Heart left ventricle (tissue), 16 donors: ENCODE measurements around the gene NAT8L. TPM values are rescaled to one million over a fixed set of nuclear protein-coding genes. Genes with fewer than 3 reads are reported as not detected.

Experiments
- ATAC-seq, 4 donors: fragments of 200-7000 bp; cut with Tn5 transposase; one replicate each; pipeline ENCODE4 v1.9.1; 2020 to 2022; ENCODE audit warnings: moderate library complexity in 4 of 4, mild to moderate bottlenecking in 3 of 4, moderate number of reproducible peaks in 1 of 4
- DNase-seq, 5 donors: peaks; one replicate each; pipeline ENCODE4 v3.0.0-alpha.2; 2020
- H3K27ac ChIP-seq, 12 donors: fragments of 200-600 bp; sonication (generic) in 4 of 12; one replicate each; pipeline versions ENCODE4 v1.5.0 to v1.8.0; 2016 to 2022; ENCODE audit warnings: mild to moderate bottlenecking in 2 of 12
- H3K27me3 ChIP-seq, 9 donors: fragments of 200-600 bp; sonication (generic) in 2 of 9; one replicate each; pipeline versions ENCODE4 v1.5.1 to v1.8.0; 2016 to 2022; ENCODE audit warnings: mild to moderate bottlenecking in 3 of 9
- H3K36me3 ChIP-seq, 9 donors: fragments of 200-600 bp; sonication (generic) in 2 of 9; one replicate each; pipeline versions ENCODE4 v1.5.0 to v1.8.0; 2018 to 2022; ENCODE audit warnings: mild to moderate bottlenecking in 2 of 9
- H3K4me1 ChIP-seq, 12 donors: fragments of 200-600 bp; sonication (generic) in 4 of 12; one replicate each; pipeline versions ENCODE4 v1.5.0 to v1.8.0; 2016 to 2022; ENCODE audit warnings: mild to moderate bottlenecking in 3 of 12
- H3K4me3 ChIP-seq, 12 donors: fragments of 200-600 bp; sonication (generic) in 4 of 12; one replicate each; pipeline versions ENCODE4 v1.5.0 to v1.8.0; 2017 to 2022; ENCODE audit warnings: mild to moderate bottlenecking in 9 of 12, moderate library complexity in 4 of 12
- H3K9me3 ChIP-seq, 12 donors: fragments of 200-600 bp; sonication (generic) in 4 of 12; one replicate each; pipeline versions ENCODE4 v1.5.0 to v1.8.0; 2016 to 2022; ENCODE audit warnings: mild to moderate bottlenecking in 1 of 12
- POLR2A ChIP-seq, 2 donors: fragments of 450-650 bp; IDR thresholded peaks; one replicate each; pipeline ENCODE4 v1.6.1; 2017; ENCODE audit warnings: antibody characterized with exemption in 2 of 2, mild to moderate bottlenecking in 2 of 2, moderate library complexity in 2 of 2
- WGBS, 4 donors: extraction: QIAGEN DNeasy Blood & Tissue Kit in 2 of 4; methylation state at CpG; one replicate each; pipeline versions ENCODE4 v1.1.5 to v1.1.7; 2013 to 2018; 5-methylcytosine and 5-hydroxymethylcytosine counted together
- intact Hi-C, 10 donors: fragments of 100-400 bp; cut with DNase I; formaldehyde crosslinking; loops; one replicate each; pipeline versions ENCODE4 v1.11.1 to v1.14.2; 2022
- polyA plus RNA-seq, 2 donors: library from polyadenylated mRNA; stranded (reverse); fragments of 200-250 nt; gene quantifications; one replicate each; pipeline ENCODE4 v1.2.3, GENCODE V29; 2013
- total RNA-seq, 9 donors: library from RNA; depleted of rRNA in 2 of 9; stranded (reverse); fragments of >200 nt in 2 of 9; fragmentation: NEBNext Ultra II Directional in 3 of 9; extraction: Animal tissue kit (Norgen Biotek cat#: 25700) in 3 of 9; gene quantifications; one replicate each; pipeline versions ENCODE4 v1.1.0 to v1.2.4, GENCODE V29; 2016 to 2023
- TF ChIP-seq, protein P1 (sequence below), 12 donors: fragments of 200-600 bp; sonication (generic) in 4 of 12; IDR thresholded peaks; one replicate each; pipeline versions ENCODE4 v1.5.0 to v1.8.0; 2018 to 2022; ENCODE audit warnings: antibody characterized with exemption in 12 of 12, mild to moderate bottlenecking in 5 of 12
- donor health status: ischemic (EF 13 %, LVEDD 7.1; RV severe dilation, severe dysfunction).
- donor health status: healthy with polysubstance abuse.
- donor health status: DM: no; HTN: yes; CAD: no.
- donor health status: DM: no; HTN: no; CAD: no.
- donor health status: ischemic (EF 25% LVEDD 6.9; RV normal size, moderate dysfunction).
- donor health status: ischemic (EF 25% LVEDD 5.7; RV mildly dilated, moderate dysfunction).
- donor health status: healthy.
- donor health status: DM: yes; HTN: yes; CAD: no.
- donor health status: ischemic (EF 35%, LVEDD 5.7; RV mildly dilated, moderate dysfunction).
- donor health status: nonischemic (EF 11% LVEDD 7.7; RV severe dilation, severe dysfunction).
- donor health status: DM: yes; HTN: yes; CAD: no.
- donor health status: PGD.
- donor health status: ischemic (EF 29% LVEDD 5.4; RV normal size, mild dysfunction).
- donor health status: nonischemic (EF 23%, LVEDD 6.1; RV moderate dilation, normal function).

Gene NAT8L
- total and polyA plus RNA-seq, 11 donors = 0.19 to 3.1 (median 0.32) TPM

DNA sequence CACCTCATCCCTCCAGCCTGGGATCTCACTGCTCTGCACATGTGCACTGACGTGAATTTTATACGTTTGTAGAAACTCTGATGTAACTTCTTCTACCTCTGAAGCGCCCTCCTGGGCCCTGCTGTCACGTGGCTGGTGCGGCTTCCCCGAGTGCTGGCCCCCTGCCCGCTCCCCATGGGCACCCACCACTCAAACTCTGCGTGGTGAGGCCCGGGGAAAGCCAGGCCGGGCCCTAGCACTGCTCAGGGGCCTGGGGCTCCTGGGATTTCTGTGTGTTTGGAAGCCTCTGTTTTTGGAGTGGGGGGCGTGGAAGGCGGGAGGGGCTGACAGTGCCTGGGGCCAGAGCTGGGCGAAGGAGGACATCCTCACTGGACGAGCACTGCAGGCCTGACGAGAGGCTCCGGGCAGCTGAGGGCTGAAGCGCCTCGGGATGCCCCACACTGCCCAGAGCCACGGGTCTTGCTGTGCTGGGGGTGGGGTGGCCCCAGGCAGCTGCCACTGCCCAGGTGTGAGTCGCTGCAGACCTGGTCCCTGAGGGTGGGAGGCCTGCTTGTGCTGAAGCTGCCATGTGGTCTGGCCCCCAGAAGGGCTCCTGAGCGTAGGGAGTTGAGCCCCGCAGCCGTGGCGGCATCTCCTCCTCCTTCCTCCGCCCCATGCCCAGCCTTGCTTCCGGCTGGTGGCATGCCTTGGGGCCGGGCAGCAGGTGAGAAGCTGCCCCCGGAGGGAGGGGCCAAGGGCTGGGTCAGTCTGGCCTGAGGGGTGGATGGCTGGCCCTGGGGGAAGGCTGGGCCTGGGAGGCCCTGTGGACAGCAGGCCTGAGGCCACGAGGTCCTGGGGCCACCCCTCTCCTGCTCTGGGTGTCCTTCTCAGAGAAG lies 7.7 kb downstream of the NAT8L start:
- Histone ChIP-seq H3K4me1 (peaks cover 0 to 3% (median 0%) of the 10 kb centered on the region in 12 donors), H3K4me3 (no peak overlapping the region), H3K9me3 (no peaks in the 10 kb centered on the region), H3K27ac (no peak overlapping the region), H3K36me3 (no peaks in the 10 kb centered on the region), H3K27me3 (peaks cover 0 to 20% (median 0%) of the 10 kb centered on the region in 9 donors)
- intact Hi-C loops = no loop called here
- no peak for TF ChIP-seq POLR2A (IDR thresholded peaks at IDR 0.05)
- TF ChIP-seq, protein P1, sequence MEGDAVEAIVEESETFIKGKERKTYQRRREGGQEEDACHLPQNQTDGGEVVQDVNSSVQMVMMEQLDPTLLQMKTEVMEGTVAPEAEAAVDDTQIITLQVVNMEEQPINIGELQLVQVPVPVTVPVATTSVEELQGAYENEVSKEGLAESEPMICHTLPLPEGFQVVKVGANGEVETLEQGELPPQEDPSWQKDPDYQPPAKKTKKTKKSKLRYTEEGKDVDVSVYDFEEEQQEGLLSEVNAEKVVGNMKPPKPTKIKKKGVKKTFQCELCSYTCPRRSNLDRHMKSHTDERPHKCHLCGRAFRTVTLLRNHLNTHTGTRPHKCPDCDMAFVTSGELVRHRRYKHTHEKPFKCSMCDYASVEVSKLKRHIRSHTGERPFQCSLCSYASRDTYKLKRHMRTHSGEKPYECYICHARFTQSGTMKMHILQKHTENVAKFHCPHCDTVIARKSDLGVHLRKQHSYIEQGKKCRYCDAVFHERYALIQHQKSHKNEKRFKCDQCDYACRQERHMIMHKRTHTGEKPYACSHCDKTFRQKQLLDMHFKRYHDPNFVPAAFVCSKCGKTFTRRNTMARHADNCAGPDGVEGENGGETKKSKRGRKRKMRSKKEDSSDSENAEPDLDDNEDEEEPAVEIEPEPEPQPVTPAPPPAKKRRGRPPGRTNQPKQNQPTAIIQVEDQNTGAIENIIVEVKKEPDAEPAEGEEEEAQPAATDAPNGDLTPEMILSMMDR (IDR thresholded peaks at IDR 0.05) = no peak
- no peak for ATAC-seq
- peak in 2 of 5 donors; percentile 17 to 56 for DNase-seq
- WGBS, 4 donors = 82 to 88% (median 85%) methylated on average over 18 to 29 of the region's 29 CpGs

DNA sequence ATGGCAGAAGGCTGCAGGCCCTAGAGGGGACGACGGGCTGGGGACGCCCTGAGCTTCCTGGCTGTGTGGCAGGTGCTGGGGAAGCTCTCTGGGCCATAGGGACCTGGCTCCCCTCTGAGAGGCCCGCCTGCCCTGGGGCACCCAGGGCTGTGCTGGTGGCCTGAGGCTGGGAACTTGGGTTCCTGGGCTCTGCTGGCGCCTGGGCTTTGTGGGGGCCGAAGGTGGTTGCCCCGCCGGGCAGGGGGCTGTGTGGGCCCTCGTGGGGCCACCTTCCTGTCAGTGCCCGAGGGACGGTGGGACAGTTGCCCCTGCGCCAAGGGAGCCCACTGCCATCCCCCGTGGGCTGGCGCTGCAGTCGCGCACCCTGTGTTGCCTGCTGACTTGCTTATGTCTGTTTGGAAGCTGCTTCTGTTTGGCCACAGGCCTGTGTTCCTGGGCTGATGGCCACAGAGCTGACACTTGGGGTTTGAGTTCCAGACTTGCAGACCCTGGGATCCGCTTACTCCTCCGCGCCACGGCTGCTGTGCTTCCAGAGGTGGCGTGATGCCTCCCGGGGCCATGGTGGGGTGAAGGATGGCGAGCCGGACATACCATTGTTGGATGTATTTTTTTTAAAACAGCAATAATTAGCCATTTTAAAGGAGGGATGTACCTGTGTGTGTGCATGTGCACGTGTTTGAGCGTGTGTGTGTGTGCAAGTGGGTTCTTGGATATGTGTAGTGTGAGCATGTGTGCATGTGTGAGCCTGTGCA lies 8.5 kb downstream of the NAT8L start:
- DNase-seq (peak in 2 of 5 donors; percentile 12 to 54), ATAC-seq (no peak)
- intact Hi-C loops = no loop called here
- TF ChIP-seq, protein P1 (IDR thresholded peaks at IDR 0.05) = no peak
- TF ChIP-seq POLR2A (IDR thresholded peaks at IDR 0.05) = no peak
- no peaks in the 10 kb centered on the region for H3K36me3 ChIP-seq
- H3K4me1 ChIP-seq = peaks cover 0 to 6% (median 0%) of the 10 kb centered on the region in 12 donors
- H3K9me3 ChIP-seq = no peaks in the 10 kb centered on the region
- 77 to 86% (median 81%) methylated on average over 21 to 26 of the region's 26 CpGs for WGBS, 4 donors
- H3K27ac ChIP-seq = no peak overlapping the region
- peaks cover 0 to 15% (median 0%) of the 10 kb centered on the region in 9 donors for H3K27me3 ChIP-seq
- no peak overlapping the region for H3K4me3 ChIP-seq

DNA sequence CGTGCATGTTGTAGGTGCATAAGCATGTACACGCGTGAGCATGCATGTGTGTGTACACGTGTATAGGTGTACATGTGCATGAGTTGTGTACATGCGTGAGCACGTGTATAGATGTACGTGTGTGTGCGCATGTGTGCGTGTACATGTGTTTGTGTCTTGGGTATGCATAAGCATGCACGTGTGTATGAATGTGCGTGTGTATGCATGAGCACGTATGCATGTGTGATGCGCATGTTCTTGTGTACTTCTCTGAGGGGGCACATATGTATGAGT lies 9.0 kb downstream of the NAT8L start:
- Histone ChIP-seq H3K9me3 (no peaks in the 10 kb centered on the region), H3K4me3 (no peak overlapping the region), H3K27me3 (peaks cover 0 to 15% (median 0%) of the 10 kb centered on the region in 9 donors), H3K4me1 (peaks cover 0 to 6% (median 0%) of the 10 kb centered on the region in 12 donors), H3K36me3 (no peaks in the 10 kb centered on the region), H3K27ac (no peak overlapping the region)
- DNase-seq (no peak), ATAC-seq (no peak)
- WGBS, 4 donors = 95 to 96% (median 95%) methylated on average over 13 of the region's 13 CpGs
- intact Hi-C loops = no loop called here
- TF ChIP-seq POLR2A (IDR thresholded peaks at IDR 0.05) = no peak
- TF ChIP-seq, protein P1 (IDR thresholded peaks at IDR 0.05) = no peak

DNA sequence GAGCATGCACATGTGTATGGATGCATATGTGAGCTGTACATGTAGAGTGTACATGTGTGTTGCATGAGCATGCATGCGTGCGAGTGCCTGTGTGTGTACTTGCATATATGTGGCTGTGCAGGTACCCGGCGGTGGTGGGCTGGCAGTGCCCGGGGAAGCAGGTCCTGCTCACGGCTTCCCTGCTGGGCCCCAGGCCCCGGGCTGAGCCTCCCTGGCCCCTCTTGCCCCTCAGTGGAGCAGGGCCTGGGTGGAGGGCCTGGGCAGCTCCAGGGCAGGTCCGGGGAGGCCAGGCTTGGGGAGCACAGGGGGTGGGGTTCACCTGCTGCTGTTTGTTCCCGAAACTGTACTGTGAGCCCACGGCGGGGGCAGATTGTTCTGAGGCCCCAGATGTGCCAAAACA lies 9.4 kb downstream of the NAT8L start:
- no peak overlapping the region for H3K27ac ChIP-seq
- peak in 3 of 5 donors; percentile 14 to 49 (median 16) for DNase-seq
- no peaks in the 10 kb centered on the region for H3K36me3 ChIP-seq
- intact Hi-C loops = no loop called here
- no peak for TF ChIP-seq POLR2A (IDR thresholded peaks at IDR 0.05)
- TF ChIP-seq, protein P1 (IDR thresholded peaks at IDR 0.05) = no peak
- H3K27me3 ChIP-seq = peaks cover 0 to 15% (median 0%) of the 10 kb centered on the region in 9 donors
- H3K9me3 ChIP-seq = no peaks in the 10 kb centered on the region
- ATAC-seq = no peak
- H3K4me3 ChIP-seq = no peak overlapping the region
- peaks cover 0 to 6% (median 0%) of the 10 kb centered on the region in 12 donors for H3K4me1 ChIP-seq
- WGBS, 4 donors = 87 to 92% (median 89%) methylated on average over 7 to 11 of the region's 11 CpGs
